B cell (primary cell): ENCODE measurements around the gene ELMO1. TPM values are rescaled to one million over a fixed set of nuclear protein-coding genes. Genes with fewer than 3 reads are reported as not detected.

ENCODE experiments used
- ATAC-seq: fragments of 200-7000 bp; cut with Tn5 transposase; one replicate; pipeline ENCODE4 v1.10.0; 2021; ENCODE audit warnings: low read depth, mild to moderate bottlenecking, moderate number of reproducible peaks, moderate library complexity
- CTCF ChIA-PET: fragments of 350-600 bp; sonication (Branson Sonifier 250); formaldehyde crosslinking; loops from one replicate; lab custom pipeline; 2021; ENCODE audit warnings: antibody characterized with exemption, inconsistent platforms; lab: Charles Lee
- POLR2A ChIA-PET: fragments of 350-600 bp; sonication (Branson Sonifier 250); formaldehyde crosslinking; loops from one replicate; lab custom pipeline; 2021; ENCODE audit warnings: antibody characterized with exemption; lab: Charles Lee
- DNase-seq: peaks from one replicate; pipeline ENCODE4 v3.0.0; 2013
- H2AFZ ChIP-seq: 2 replicates; pipeline ENCODE4 v1.6.1; 2012; ENCODE audit warnings: mild to moderate bottlenecking, low read depth, low read length; ENCODE audit not compliant: insufficient read depth, poor library complexity, severe bottlenecking
- H3K27ac ChIP-seq, 2 donors: 1 replicate in 1 of 2; 2 replicates in 1 of 2; pipeline ENCODE4 v1.5.1; 2012 to 2013; ENCODE audit warnings: low read length in 2 of 2, mild to moderate bottlenecking in 2 of 2, moderate library complexity in 1 of 2
- H3K27me3 ChIP-seq, 4 experiments: fragments of 200-600 bp in 1 of 4; sonication (generic) in 1 of 4; replicated peaks in 1 of 4; 1 replicate in 2 of 4; 2 replicates in 2 of 4; pipeline versions ENCODE4 v1.6.1 to v1.7.0; 2013 to 2016; ENCODE audit warnings: low read length in 3 of 4, mild to moderate bottlenecking in 2 of 4, mixed read lengths in 1 of 4, moderate library complexity in 1 of 4; ENCODE audit not compliant: insufficient read depth in 4 of 4, control insufficient read depth in 3 of 4; ENCODE audit errors: control extremely low read depth in 1 of 4
- H3K36me3 ChIP-seq, 2 experiments: replicated peaks in 1 of 2; 1 replicate in 1 of 2; 2 replicates in 1 of 2; pipeline versions ENCODE4 v1.6.1 to v1.7.1; 2013; ENCODE audit warnings: low read length in 1 of 2; ENCODE audit not compliant: insufficient read depth in 2 of 2, control insufficient read depth in 1 of 2; ENCODE audit errors: control extremely low read depth in 1 of 2, extremely low read depth in 1 of 2
- H3K4me1 ChIP-seq, 2 donors: fragments of 200-600 bp in 1 of 2; sonication (generic) in 1 of 2; 1 replicate in 1 of 2; 2 replicates in 1 of 2; pipeline versions ENCODE4 v1.5.1 to v1.6.1; 2013 to 2017; ENCODE audit warnings: low read length in 2 of 2; ENCODE audit not compliant: control insufficient read depth in 2 of 2, insufficient read depth in 2 of 2
- H3K4me2 ChIP-seq: replicated peaks from 2 replicates; pipeline ENCODE3; 2012; ENCODE audit warnings: mild to moderate bottlenecking, low read depth, low read length; ENCODE audit not compliant: poor library complexity, severe bottlenecking
- H3K4me3 ChIP-seq, 5 experiments: fragments of 200-600 bp in 1 of 5; sonication (generic) in 1 of 5; 1 replicate in 3 of 5; 2 replicates in 2 of 5; pipeline versions ENCODE4 v1.5.1 to v1.7.0; 2011 to 2016; ENCODE audit warnings: low read length in 4 of 5, mild to moderate bottlenecking in 4 of 5, low read depth in 2 of 5, control low read depth in 1 of 5, moderate library complexity in 1 of 5; ENCODE audit not compliant: insufficient read depth in 1 of 5; ENCODE audit errors: control extremely low read depth in 1 of 5, extremely low read depth in 1 of 5
- H3K79me2 ChIP-seq: fragments of 200-600 bp; sonication (generic); one replicate; pipeline ENCODE4 v1.6.0; 2016; ENCODE audit warnings: low read length; ENCODE audit not compliant: control insufficient read depth, insufficient read depth
- H3K9ac ChIP-seq: fragments of 200-600 bp; sonication (generic); 2 replicates; pipeline ENCODE4 v1.6.1; 2017; ENCODE audit warnings: mild to moderate bottlenecking, low read length, moderate library complexity
- H3K9me3 ChIP-seq, 3 donors: one replicate each; pipeline versions ENCODE4 v1.6.1 to v1.7.1; 2013; ENCODE audit warnings: low read length in 2 of 3; ENCODE audit not compliant: control insufficient read depth in 2 of 3, insufficient read depth in 1 of 3; ENCODE audit errors: control extremely low read depth in 1 of 3
- H4K20me1 ChIP-seq: 2 replicates; pipeline ENCODE4 v1.6.0; 2012; ENCODE audit warnings: mild to moderate bottlenecking, low read length; ENCODE audit not compliant: insufficient read depth, control insufficient read depth, poor library complexity, severe bottlenecking
- H3K27ac Mint-ChIP-seq: one replicate; pipeline ENCODE4 v1.8.0; 2021; ENCODE audit warnings: mixed read lengths
- H3K27me3 Mint-ChIP-seq: one replicate; pipeline ENCODE4 v1.8.0; 2021; ENCODE audit warnings: mixed read lengths
- H3K4me1 Mint-ChIP-seq: one replicate; pipeline ENCODE4 v1.8.0; 2021; ENCODE audit warnings: mixed read lengths
- H3K4me3 Mint-ChIP-seq: one replicate; pipeline ENCODE4 v1.8.0; 2021; ENCODE audit warnings: mixed read lengths
- H3K9me3 Mint-ChIP-seq: one replicate; pipeline ENCODE4 v1.8.0; 2022; ENCODE audit warnings: mixed read lengths; ENCODE audit not compliant: insufficient read depth
- EZH2 ChIP-seq: IDR thresholded peaks from 2 replicates; pipeline ENCODE4 v1.6.1; 2012; ENCODE audit warnings: borderline replicate concordance, low read depth, mild to moderate bottlenecking, moderate library complexity, low read length; ENCODE audit not compliant: insufficient read depth, poor library complexity, severe bottlenecking
- WGBS: methylation state at CpG from one replicate; pipeline ENCODE4 v1.1.5; 2013; ENCODE audit warnings: missing lambda C conversion rate; ENCODE audit not compliant: insufficient coverage; 5-methylcytosine and 5-hydroxymethylcytosine counted together
- intact Hi-C: fragments of 100-400 bp; cut with micrococcal nuclease; formaldehyde crosslinking; loops from one replicate; pipeline ENCODE4 v1.10.0; 2022
- polyA plus RNA-seq: library from polyadenylated mRNA; depleted of rRNA; stranded (reverse); fragments of >200 nt; gene quantifications from 2 replicates; pipeline ENCODE4 v1.2.3, GENCODE V29; 2012
- total RNA-seq, 2 donors: library from RNA; stranded (reverse); fragments of 120-200 nt in 1 of 2; gene quantifications; 1 replicate in 1 of 2; 2 replicates in 1 of 2; pipeline versions ENCODE4 v1.2.3 to v1.2.4, GENCODE V29; 2013 to 2022
- TF ChIP-seq, protein P1 (sequence below): fragments of 200-600 bp; IDR thresholded peaks from one replicate; pipeline ENCODE4 v1.8.0; 2022; ENCODE audit warnings: antibody characterized with exemption, mild to moderate bottlenecking

The ELMO1 gene
- total and polyA plus RNA-seq, 2 donors (not counting 1 experiment from before 2014, with no cell fraction given): 44.7 to 177 TPM

DNA sequence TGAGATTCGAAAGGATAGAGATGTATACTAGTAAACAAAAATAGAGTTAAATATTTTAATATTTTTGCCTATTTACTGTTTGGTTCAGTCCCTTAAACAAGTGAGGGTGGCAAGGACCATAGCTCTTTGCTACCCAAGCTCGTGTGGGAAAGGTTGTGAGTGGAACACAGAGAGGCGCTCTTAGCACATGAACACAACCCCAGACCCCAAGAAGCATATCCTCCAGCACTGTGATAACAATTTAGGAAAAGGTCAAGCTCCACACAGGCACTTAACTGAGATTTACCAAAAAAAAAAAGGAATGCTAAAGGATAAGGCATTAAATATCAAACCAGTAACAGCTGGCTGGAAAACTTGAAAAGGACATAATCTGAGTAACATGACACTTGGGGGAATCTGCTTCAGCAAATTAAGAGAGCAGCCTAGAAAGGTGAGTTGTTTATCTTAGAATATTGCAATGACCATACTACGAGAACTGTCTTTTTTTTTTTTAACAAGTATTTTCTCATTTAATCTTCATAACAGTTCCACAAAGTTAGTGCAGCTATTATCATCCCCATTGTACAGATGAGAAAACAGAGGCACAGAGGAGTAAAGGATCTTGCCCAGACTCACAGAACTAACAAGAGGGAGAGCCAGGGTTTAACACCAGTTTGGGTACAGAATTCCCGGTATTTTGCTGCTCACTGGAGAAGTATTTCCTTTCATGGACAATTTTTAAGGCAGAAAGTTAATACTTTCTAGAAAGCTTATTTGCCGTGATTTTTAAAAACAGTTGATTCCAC lies 420.9 kb downstream of the ELMO1 start:
- peaks cover 6 to 18% of the 10 kb centered on the region in 2 experiments for H3K36me3 ChIP-seq

DNA sequence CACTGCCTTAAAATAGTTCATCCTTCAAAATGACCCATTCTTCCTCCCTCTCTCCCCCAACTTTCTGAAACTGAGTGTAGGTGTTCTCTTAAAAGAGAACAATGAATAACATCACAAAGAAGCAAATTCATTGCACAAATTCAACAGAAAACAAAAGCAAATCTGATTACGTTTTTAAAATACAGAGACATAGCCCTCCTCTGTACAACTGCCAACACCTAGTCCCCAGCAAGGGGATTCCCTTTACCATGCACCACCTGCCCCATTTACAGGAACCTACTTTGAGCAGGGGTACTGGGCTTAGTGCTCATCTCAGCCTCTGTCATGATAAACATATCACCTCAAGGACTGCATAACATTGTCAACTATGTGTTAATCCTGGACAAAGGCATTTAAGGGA lies 421.6 kb downstream of the ELMO1 start:
- H3K9me3 Mint-ChIP-seq: no peaks in the 10 kb centered on the region
- DNase-seq (no peak), ATAC-seq (no peak)
- no peaks in the 10 kb centered on the region for H3K4me1 Mint-ChIP-seq
- no peak overlapping the region for H3K27ac Mint-ChIP-seq
- H3K9me3 ChIP-seq: no peaks in the 10 kb centered on the region
- H3K36me3 ChIP-seq: peaks cover 1 to 18% of the 10 kb centered on the region in 2 experiments
- no peak overlapping the region for H3K27ac ChIP-seq
- peaks cover 6% of the 10 kb centered on the region for H4K20me1 ChIP-seq
- intact Hi-C loops: no loop called here
- H3K9ac ChIP-seq: no peak overlapping the region
- no peaks in the 10 kb centered on the region for H3K4me1 ChIP-seq
- H3K4me2 ChIP-seq: no peak overlapping the region
- H3K4me3 ChIP-seq: no peak overlapping the region
- H3K27me3 ChIP-seq: no peaks in the 10 kb centered on the region
- H3K27me3 Mint-ChIP-seq: no peaks in the 10 kb centered on the region
- ChIA-PET CTCF (no interaction called here), POLR2A (no interaction called here)
- TF ChIP-seq, protein P1, sequence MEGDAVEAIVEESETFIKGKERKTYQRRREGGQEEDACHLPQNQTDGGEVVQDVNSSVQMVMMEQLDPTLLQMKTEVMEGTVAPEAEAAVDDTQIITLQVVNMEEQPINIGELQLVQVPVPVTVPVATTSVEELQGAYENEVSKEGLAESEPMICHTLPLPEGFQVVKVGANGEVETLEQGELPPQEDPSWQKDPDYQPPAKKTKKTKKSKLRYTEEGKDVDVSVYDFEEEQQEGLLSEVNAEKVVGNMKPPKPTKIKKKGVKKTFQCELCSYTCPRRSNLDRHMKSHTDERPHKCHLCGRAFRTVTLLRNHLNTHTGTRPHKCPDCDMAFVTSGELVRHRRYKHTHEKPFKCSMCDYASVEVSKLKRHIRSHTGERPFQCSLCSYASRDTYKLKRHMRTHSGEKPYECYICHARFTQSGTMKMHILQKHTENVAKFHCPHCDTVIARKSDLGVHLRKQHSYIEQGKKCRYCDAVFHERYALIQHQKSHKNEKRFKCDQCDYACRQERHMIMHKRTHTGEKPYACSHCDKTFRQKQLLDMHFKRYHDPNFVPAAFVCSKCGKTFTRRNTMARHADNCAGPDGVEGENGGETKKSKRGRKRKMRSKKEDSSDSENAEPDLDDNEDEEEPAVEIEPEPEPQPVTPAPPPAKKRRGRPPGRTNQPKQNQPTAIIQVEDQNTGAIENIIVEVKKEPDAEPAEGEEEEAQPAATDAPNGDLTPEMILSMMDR: no peak
- TF ChIP-seq EZH2: no peak
- H2AFZ ChIP-seq: no peak overlapping the region
- no peak overlapping the region for H3K4me3 Mint-ChIP-seq
- WGBS: 90% methylated on average over 1 of the region's 1 CpG
- H3K79me2 ChIP-seq: peaks cover 3% of the 10 kb centered on the region

More for the DNA sequence above, 420.9 kb downstream of the ELMO1 start:
- H3K9me3 ChIP-seq: no peaks in the 10 kb centered on the region
- WGBS: no CpG with 5 or more reads among the region's 6 CpGs
- Mint-ChIP-seq H3K27ac (no peak overlapping the region), H3K27me3 (no peaks in the 10 kb centered on the region), H3K9me3 (no peaks in the 10 kb centered on the region), H3K4me3 (no peak overlapping the region), H3K4me1 (no peaks in the 10 kb centered on the region)
- ChIA-PET POLR2A (no interaction called here), CTCF (no interaction called here)
- no peak overlapping the region for H3K27ac ChIP-seq
- H3K79me2 ChIP-seq: peaks cover 3% of the 10 kb centered on the region
- no peak overlapping the region for H3K4me2 ChIP-seq
- no peak for TF ChIP-seq EZH2
- TF ChIP-seq, protein P1: no peak
- H3K4me3 ChIP-seq: no peak overlapping the region
- ATAC-seq (no peak), DNase-seq (no peak)
- no peak overlapping the region for H3K9ac ChIP-seq
- no peaks in the 10 kb centered on the region for H3K27me3 ChIP-seq
- intact Hi-C loops: no loop called here
- no peaks in the 10 kb centered on the region for H3K4me1 ChIP-seq
- no peak overlapping the region for H2AFZ ChIP-seq
- peaks cover 6% of the 10 kb centered on the region for H4K20me1 ChIP-seq
